Body of pancreas (tissue), 4 donors: ENCODE measurements around the gene ELP1.

Experiments
- POLR2A ChIP-seq, 3 donors: fragments of 450-650 bp; IDR thresholded peaks; one replicate each; pipeline ENCODE4 v1.6.1; 2016; ENCODE audit warnings: antibody characterized with exemption in 3 of 3, mild to moderate bottlenecking in 2 of 3
- TF ChIP-seq, protein P1 (sequence below), 7 experiments: fragments of 450-650 bp in 4 of 7; fragments of 200-600 bp in 3 of 7; sonication (generic) in 3 of 7; IDR thresholded peaks; one replicate each; pipeline ENCODE4 v1.5.1; 2016 to 2019; ENCODE audit warnings: antibody characterized with exemption in 7 of 7

- TF ChIP-seq, protein P1, sequence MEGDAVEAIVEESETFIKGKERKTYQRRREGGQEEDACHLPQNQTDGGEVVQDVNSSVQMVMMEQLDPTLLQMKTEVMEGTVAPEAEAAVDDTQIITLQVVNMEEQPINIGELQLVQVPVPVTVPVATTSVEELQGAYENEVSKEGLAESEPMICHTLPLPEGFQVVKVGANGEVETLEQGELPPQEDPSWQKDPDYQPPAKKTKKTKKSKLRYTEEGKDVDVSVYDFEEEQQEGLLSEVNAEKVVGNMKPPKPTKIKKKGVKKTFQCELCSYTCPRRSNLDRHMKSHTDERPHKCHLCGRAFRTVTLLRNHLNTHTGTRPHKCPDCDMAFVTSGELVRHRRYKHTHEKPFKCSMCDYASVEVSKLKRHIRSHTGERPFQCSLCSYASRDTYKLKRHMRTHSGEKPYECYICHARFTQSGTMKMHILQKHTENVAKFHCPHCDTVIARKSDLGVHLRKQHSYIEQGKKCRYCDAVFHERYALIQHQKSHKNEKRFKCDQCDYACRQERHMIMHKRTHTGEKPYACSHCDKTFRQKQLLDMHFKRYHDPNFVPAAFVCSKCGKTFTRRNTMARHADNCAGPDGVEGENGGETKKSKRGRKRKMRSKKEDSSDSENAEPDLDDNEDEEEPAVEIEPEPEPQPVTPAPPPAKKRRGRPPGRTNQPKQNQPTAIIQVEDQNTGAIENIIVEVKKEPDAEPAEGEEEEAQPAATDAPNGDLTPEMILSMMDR (IDR thresholded peaks at IDR 0.05) = no peak
- TF ChIP-seq POLR2A (IDR thresholded peaks at IDR 0.05) = no peak
These were observed 67.9 kb downstream of the ELP1 start for GRCh38 chr9:108866001-108866420.
